HEK293 (cell line): ENCODE results near the gene PLBD2.
A peak's percentile ranks its signal among the peaks of the same experiment; 100 is the strongest.

Experiments used
- CTCF ChIA-PET: fragments of 350-600 bp; formaldehyde crosslinking; extraction: SDS; loops from one replicate; lab custom pipeline; 2021; ENCODE audit warnings: antibody characterized with exemption; lab: Yijun Ruan, JAX
- POLR2A ChIA-PET: fragments of 300-600 bp; formaldehyde crosslinking; extraction: SDS; loops from one replicate; lab custom pipeline; 2020; ENCODE audit warnings: antibody characterized with exemption, inconsistent platforms; lab: Yijun Ruan, JAX
- H3K27ac ChIP-seq: fragments of 200-500 bp; sonication (Bioruptor generic); 2 replicates; pipeline ENCODE4 v1.5.1; 2014; ENCODE audit warnings: low read depth, low read length, control low read depth, inconsistent platforms; ENCODE audit errors: extremely low read depth
- H3K36me3 ChIP-seq, 2 experiments: fragments of 200-500 bp in 1 of 2; sonication (Bioruptor generic) in 1 of 2; 1 replicate in 1 of 2; 2 replicates in 1 of 2; pipeline ENCODE4 v1.5.1; 2014 to 2017; ENCODE audit warnings: inconsistent platforms in 2 of 2, low read length in 2 of 2; ENCODE audit not compliant: control insufficient read depth in 2 of 2, insufficient read depth in 1 of 2
- H3K4me1 ChIP-seq: fragments of 200-500 bp; sonication (Bioruptor generic); 2 replicates; pipeline ENCODE4 v1.5.1; 2014; ENCODE audit warnings: mild to moderate bottlenecking, low read length, inconsistent platforms; ENCODE audit not compliant: control insufficient read depth, insufficient read depth
- H3K4me3 ChIP-seq: 2 replicates; pipeline ENCODE4 v1.5.1; 2011; ENCODE audit warnings: low read depth, mild to moderate bottlenecking, control low read depth, low read length, moderate library complexity
- H3K9me3 ChIP-seq: fragments of 200-500 bp; sonication (Bioruptor generic); 2 replicates; pipeline ENCODE4 v1.5.1; 2014; ENCODE audit warnings: low read depth, low read length, inconsistent platforms; ENCODE audit not compliant: control insufficient read depth, insufficient read depth
- GLI4 ChIP-seq: fragments of 450-650 bp; formaldehyde crosslinking; IDR thresholded peaks from 2 replicates; pipeline ENCODE4 v1.5.1; 2016; ENCODE audit warnings: missing biosample characterization, missing genetic modification characterization
- OSR2 ChIP-seq: fragments of 450-650 bp; formaldehyde crosslinking; IDR thresholded peaks from 2 replicates; pipeline ENCODE4 v1.5.1; 2016; ENCODE audit warnings: missing biosample characterization, missing genetic modification characterization
- RBAK ChIP-seq: fragments of 450-650 bp; formaldehyde crosslinking; IDR thresholded peaks from 2 replicates; pipeline ENCODE4 v1.5.1; 2016; ENCODE audit warnings: missing biosample characterization, missing genetic modification characterization
- ZNF121 ChIP-seq: fragments of 450-650 bp; formaldehyde crosslinking; IDR thresholded peaks from 2 replicates; pipeline ENCODE4 v1.5.1; 2016; ENCODE audit warnings: missing biosample characterization, missing genetic modification characterization
- ZNF157 ChIP-seq: fragments of 450-650 bp; formaldehyde crosslinking; IDR thresholded peaks from 2 replicates; pipeline ENCODE4 v1.5.1; 2016; ENCODE audit warnings: missing biosample characterization, missing genetic modification characterization
- ZNF335 ChIP-seq: fragments of 450-650 bp; formaldehyde crosslinking; conservative IDR thresholded peaks from 2 replicates; pipeline ENCODE4 v1.5.1; 2016; ENCODE audit warnings: missing biosample characterization, missing genetic modification characterization
- ZNF670 ChIP-seq: fragments of 450-650 bp; formaldehyde crosslinking; IDR thresholded peaks from 2 replicates; pipeline ENCODE4 v1.5.1; 2016; ENCODE audit warnings: missing biosample characterization, missing genetic modification characterization, low read depth
- ZSCAN16 ChIP-seq: fragments of 450-650 bp; formaldehyde crosslinking; IDR thresholded peaks from 2 replicates; pipeline ENCODE4 v1.5.1; 2016; ENCODE audit warnings: missing biosample characterization, missing genetic modification characterization
- TF ChIP-seq, protein P1 (sequence below): fragments of 450-650 bp; formaldehyde crosslinking; IDR thresholded peaks from 2 replicates; pipeline ENCODE4 v1.5.1; 2016; ENCODE audit warnings: missing biosample characterization, missing genetic modification characterization
- TF ChIP-seq, protein P2 (sequence below): fragments of 450-650 bp; formaldehyde crosslinking; IDR thresholded peaks from 2 replicates; pipeline ENCODE4 v1.5.1; 2016; ENCODE audit warnings: missing biosample characterization, missing genetic modification characterization
- TF ChIP-seq, protein P3 (sequence below): fragments of 450-650 bp; formaldehyde crosslinking; IDR thresholded peaks from 2 replicates; pipeline ENCODE4 v1.5.1; 2016; ENCODE audit warnings: missing biosample characterization, missing genetic modification characterization
- TF ChIP-seq, protein P4 (sequence below): fragments of 450-650 bp; formaldehyde crosslinking; IDR thresholded peaks from 2 replicates; pipeline ENCODE4 v1.5.1; 2016; ENCODE audit warnings: missing biosample characterization, missing genetic modification characterization
- TF ChIP-seq, protein P5 (sequence below): fragments of 450-650 bp; formaldehyde crosslinking; IDR thresholded peaks from 2 replicates; pipeline ENCODE4 v1.5.1; 2016; ENCODE audit warnings: missing biosample characterization, missing genetic modification characterization
- TF ChIP-seq, protein P6 (sequence below): fragments of 450-650 bp; formaldehyde crosslinking; IDR thresholded peaks from 2 replicates; pipeline ENCODE4 v1.5.1; 2017; ENCODE audit warnings: missing biosample characterization, mild to moderate bottlenecking, missing genetic modification characterization, moderate library complexity

The PLBD2 gene

DNA sequence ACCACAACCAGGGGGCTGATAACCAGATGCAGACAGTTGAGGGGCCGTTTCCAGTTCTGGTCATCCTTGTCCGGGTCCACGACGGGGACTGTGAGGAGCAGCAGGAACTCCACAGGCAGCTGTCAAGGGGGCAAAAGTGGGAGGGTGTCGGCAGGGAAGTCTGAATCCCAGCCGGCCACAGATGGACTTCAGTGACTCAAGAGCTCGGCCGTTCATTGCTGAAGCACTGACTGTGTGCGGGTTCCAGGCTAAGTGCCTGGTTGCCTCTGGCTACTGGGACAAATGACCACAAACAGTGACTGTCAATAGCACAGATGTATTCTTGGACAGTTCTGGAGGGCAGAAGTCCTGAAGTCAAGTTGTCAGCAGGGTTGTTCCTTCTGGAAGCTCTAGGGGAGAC lies 43.0 kb upstream of the PLBD2 start:
- Histone ChIP-seq H3K4me3 (no peak overlapping the region), H3K27ac (no peak overlapping the region), H3K36me3 (peaks cover 0 to 24% of the 10 kb centered on the region in 2 experiments; a peak in 1 of 3 replicates), H3K9me3 (no peaks in the 10 kb centered on the region), H3K4me1 (no peaks in the 10 kb centered on the region)
- ChIA-PET CTCF (interaction anchor here (0.6 to 1.2 kb wide), 2 partner anchors 110 to 164 kb away, joined by 3 to 5 read pairs; no protein-coding TSS in a partner anchor), POLR2A (interaction anchor here (0.5 kb wide), 1 partner anchor 126 kb away, joined by 3 read pairs; no protein-coding TSS in a partner anchor)
- TF ChIP-seq, protein P1, sequence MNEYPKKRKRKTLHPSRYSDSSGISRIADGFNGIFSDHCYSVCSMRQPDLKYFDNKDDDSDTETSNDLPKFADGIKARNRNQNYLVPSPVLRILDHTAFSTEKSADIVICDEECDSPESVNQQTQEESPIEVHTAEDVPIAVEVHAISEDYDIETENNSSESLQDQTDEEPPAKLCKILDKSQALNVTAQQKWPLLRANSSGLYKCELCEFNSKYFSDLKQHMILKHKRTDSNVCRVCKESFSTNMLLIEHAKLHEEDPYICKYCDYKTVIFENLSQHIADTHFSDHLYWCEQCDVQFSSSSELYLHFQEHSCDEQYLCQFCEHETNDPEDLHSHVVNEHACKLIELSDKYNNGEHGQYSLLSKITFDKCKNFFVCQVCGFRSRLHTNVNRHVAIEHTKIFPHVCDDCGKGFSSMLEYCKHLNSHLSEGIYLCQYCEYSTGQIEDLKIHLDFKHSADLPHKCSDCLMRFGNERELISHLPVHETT (tag by site-specific recombination), result no peak
- TF ChIP-seq RBAK (no peak), ZSCAN16 (tag by site-specific recombination) (no peak), GLI4 (no peak), OSR2 (no peak), ZNF157 (tag by site-specific recombination) (no peak), ZNF335 (tag by site-specific recombination) (no peak)
- TF ChIP-seq, protein P2, sequence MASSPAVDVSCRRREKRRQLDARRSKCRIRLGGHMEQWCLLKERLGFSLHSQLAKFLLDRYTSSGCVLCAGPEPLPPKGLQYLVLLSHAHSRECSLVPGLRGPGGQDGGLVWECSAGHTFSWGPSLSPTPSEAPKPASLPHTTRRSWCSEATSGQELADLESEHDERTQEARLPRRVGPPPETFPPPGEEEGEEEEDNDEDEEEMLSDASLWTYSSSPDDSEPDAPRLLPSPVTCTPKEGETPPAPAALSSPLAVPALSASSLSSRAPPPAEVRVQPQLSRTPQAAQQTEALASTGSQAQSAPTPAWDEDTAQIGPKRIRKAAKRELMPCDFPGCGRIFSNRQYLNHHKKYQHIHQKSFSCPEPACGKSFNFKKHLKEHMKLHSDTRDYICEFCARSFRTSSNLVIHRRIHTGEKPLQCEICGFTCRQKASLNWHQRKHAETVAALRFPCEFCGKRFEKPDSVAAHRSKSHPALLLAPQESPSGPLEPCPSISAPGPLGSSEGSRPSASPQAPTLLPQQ (tag by site-specific recombination), result no peak
- TF ChIP-seq, protein P3, sequence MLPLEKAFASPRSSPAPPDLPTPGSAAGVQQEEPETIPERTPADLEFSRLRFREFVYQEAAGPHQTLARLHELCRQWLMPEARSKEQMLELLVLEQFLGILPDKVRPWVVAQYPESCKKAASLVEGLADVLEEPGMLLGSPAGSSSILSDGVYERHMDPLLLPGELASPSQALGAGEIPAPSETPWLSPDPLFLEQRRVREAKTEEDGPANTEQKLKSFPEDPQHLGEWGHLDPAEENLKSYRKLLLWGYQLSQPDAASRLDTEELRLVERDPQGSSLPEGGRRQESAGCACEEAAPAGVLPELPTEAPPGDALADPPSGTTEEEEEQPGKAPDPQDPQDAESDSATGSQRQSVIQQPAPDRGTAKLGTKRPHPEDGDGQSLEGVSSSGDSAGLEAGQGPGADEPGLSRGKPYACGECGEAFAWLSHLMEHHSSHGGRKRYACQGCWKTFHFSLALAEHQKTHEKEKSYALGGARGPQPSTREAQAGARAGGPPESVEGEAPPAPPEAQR (tag by site-specific recombination), result no peak
- TF ChIP-seq, protein P4, sequence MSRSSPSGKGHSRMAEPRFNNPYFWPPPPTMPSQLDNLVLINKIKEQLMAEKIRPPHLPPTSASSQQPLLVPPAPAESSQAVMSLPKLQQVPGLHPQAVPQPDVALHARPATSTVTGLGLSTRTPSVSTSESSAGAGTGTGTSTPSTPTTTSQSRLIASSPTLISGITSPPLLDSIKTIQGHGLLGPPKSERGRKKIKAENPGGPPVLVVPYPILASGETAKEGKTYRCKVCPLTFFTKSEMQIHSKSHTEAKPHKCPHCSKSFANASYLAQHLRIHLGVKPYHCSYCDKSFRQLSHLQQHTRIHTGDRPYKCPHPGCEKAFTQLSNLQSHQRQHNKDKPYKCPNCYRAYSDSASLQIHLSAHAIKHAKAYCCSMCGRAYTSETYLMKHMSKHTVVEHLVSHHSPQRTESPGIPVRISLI (tag by site-specific recombination), result no peak

DNA sequence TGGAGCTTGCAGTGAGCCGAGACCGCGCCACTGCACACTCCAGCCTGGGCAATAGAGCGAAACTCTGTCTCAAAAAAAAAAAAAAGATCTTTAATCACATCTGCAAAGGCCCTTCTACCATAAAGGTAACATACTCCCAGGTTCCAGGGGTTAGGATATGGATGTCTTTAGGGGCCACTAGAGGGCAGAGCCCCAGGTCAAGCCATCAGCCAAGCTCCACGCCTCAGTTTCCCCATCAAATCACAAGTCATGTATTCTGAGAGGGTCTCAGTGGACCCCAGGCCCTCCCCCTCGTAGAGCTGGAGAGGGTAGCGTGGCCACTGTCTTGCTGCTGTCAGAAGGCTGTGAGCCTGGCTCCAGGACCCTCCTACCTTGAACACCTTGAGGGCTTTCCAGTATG lies 42.2 kb upstream of the PLBD2 start:
- no peaks in the 10 kb centered on the region for H3K9me3 ChIP-seq
- TF ChIP-seq, protein P5, sequence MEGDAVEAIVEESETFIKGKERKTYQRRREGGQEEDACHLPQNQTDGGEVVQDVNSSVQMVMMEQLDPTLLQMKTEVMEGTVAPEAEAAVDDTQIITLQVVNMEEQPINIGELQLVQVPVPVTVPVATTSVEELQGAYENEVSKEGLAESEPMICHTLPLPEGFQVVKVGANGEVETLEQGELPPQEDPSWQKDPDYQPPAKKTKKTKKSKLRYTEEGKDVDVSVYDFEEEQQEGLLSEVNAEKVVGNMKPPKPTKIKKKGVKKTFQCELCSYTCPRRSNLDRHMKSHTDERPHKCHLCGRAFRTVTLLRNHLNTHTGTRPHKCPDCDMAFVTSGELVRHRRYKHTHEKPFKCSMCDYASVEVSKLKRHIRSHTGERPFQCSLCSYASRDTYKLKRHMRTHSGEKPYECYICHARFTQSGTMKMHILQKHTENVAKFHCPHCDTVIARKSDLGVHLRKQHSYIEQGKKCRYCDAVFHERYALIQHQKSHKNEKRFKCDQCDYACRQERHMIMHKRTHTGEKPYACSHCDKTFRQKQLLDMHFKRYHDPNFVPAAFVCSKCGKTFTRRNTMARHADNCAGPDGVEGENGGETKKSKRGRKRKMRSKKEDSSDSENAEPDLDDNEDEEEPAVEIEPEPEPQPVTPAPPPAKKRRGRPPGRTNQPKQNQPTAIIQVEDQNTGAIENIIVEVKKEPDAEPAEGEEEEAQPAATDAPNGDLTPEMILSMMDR, result 0 out of 2 replicates have a peak, but pooled peaks have one; percentile 13
- TF ChIP-seq ZNF670, result no peak
- TF ChIP-seq, all 188 proteins: peak for 1
- Histone ChIP-seq H3K27ac (no peak overlapping the region), H3K4me1 (no peaks in the 10 kb centered on the region), H3K36me3 (peaks cover 0 to 27% of the 10 kb centered on the region in 2 experiments; a peak in 1 of 3 replicates), H3K4me3 (no peak overlapping the region)
- CTCF ChIA-PET, result interaction anchor here (0.6 to 1.5 kb wide), 3 partner anchors 108 to 164 kb away, joined by 3 to 6 read pairs (median 3); no protein-coding TSS in a partner anchor
- POLR2A ChIA-PET, result interaction anchor here (0.5 kb wide), 1 partner anchor 126 kb away, joined by 3 read pairs; no protein-coding TSS in a partner anchor

DNA sequence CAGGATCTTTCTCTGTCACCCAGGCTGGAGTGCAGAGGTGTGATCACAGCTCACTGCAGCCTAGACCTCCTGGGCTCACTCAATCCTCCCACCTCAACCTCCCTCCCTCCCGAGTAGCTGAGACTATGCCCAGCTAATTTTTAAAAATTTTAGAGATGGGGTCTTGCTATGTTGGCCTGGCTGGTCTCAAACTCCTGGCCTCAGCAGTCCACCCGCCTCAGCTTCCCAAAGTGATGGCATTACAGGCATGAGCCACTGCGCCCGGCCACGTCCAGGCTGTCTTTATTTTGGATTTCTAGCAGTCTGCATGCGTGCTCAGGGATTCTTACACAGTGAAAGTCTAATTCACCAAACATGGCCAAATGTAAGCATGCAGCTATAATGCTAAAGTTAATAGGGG lies 41.3 kb upstream of the PLBD2 start:
- peak; percentile 72 for TF ChIP-seq ZNF121 (tag by site-specific recombination)
- TF ChIP-seq, protein P6, sequence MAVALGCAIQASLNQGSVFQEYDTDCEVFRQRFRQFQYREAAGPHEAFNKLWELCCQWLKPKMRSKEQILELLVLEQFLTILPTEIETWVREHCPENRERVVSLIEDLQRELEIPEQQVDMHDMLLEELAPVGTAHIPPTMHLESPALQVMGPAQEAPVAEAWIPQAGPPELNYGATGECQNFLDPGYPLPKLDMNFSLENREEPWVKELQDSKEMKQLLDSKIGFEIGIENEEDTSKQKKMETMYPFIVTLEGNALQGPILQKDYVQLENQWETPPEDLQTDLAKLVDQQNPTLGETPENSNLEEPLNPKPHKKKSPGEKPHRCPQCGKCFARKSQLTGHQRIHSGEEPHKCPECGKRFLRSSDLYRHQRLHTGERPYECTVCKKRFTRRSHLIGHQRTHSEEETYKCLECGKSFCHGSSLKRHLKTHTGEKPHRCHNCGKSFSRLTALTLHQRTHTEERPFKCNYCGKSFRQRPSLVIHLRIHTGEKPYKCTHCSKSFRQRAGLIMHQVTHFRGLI (tag by site-specific recombination), result no peak
- H3K27ac ChIP-seq, result no peak overlapping the region
- H3K9me3 ChIP-seq, result no peaks in the 10 kb centered on the region
- no peaks in the 10 kb centered on the region for H3K4me1 ChIP-seq
- POLR2A ChIA-PET, result no interaction called here
- H3K4me3 ChIP-seq, result no peak overlapping the region
- CTCF ChIA-PET, result interaction anchor here (0.6 to 1.5 kb wide), 2 partner anchors 107 to 129 kb away, joined by 4 to 6 read pairs; no protein-coding TSS in a partner anchor
- peaks cover 0 to 28% of the 10 kb centered on the region in 2 experiments; a peak in 1 of 3 replicates for H3K36me3 ChIP-seq
